ENCODE measurements around the gene KDM3A.

DNA sequence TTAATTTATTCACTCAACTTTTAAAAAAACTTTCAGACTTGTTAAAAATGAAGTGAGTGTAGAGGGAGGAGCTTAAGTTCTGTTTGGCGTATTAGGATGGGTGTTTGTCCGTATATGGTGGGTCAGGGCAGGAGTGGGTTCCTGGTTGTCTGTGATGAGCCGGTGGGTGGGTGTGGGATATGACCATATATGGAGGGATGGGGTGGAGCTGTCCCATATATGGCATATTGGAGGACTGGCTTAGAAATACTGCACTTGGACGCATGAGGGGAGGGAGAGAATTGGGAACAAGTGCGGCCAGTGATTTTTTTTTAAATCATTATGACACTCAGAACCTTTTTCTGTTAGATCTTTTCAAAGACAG lies 1.5 kb downstream of the KDM3A start:
- TF ChIP-seq ZBTB11 (tag by site-specific recombination; conservative IDR thresholded peaks at IDR 0.05; ENCODE audit: low read depth) (no peak), ZNF530 (tag by site-specific recombination; IDR thresholded peaks at IDR 0.05; ENCODE audit: low read depth) (no peak), ZNF121 (tag by site-specific recombination; IDR thresholded peaks at IDR 0.05) (no peak), CTCF (tag by site-specific recombination; IDR thresholded peaks at IDR 0.05) (no peak), ZNF600 (tag by site-specific recombination; IDR thresholded peaks at IDR 0.05) (no peak), ZNF174 (tag by site-specific recombination; IDR thresholded peaks at IDR 0.05) (no peak), KLF9 (tag by site-specific recombination; IDR thresholded peaks at IDR 0.05; ENCODE audit: low read depth) (no peak), ZEB2 (tag by site-specific recombination; IDR thresholded peaks at IDR 0.05) (no peak), ZNF501 (tag by site-specific recombination; IDR thresholded peaks at IDR 0.05) (no peak), ZNF266 (tag by site-specific recombination; IDR thresholded peaks at IDR 0.05; ENCODE audit: low read depth) (no peak), YY1 (tag by site-specific recombination; IDR thresholded peaks at IDR 0.05) (no peak)
- TF ChIP-seq, protein P1, sequence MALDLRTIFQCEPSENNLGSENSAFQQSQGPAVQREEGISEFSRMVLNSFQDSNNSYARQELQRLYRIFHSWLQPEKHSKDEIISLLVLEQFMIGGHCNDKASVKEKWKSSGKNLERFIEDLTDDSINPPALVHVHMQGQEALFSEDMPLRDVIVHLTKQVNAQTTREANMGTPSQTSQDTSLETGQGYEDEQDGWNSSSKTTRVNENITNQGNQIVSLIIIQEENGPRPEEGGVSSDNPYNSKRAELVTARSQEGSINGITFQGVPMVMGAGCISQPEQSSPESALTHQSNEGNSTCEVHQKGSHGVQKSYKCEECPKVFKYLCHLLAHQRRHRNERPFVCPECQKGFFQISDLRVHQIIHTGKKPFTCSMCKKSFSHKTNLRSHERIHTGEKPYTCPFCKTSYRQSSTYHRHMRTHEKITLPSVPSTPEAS (tag by site-specific recombination; IDR thresholded peaks at IDR 0.05) = no peak

Measured in HEK293 (cell line).